Osteoblast (primary cell): ENCODE results near the gene RAD51B. TPM values are rescaled to one million over a fixed set of nuclear protein-coding genes. Genes with fewer than 3 reads are reported as not detected.

Source experiments
- DNase-seq: peaks from one replicate; pipeline ENCODE4 v3.0.0; 2011; ENCODE audit warnings: low spot score, mixed read lengths; ENCODE audit not compliant: insufficient read length; ENCODE audit errors: missing footprints
- H2AFZ ChIP-seq: 2 replicates; pipeline ENCODE4 v1.6.0; 2011; ENCODE audit warnings: mild to moderate bottlenecking, low read length
- H3K27ac ChIP-seq: 2 replicates; pipeline ENCODE4 v1.5.1; 2011; ENCODE audit warnings: mild to moderate bottlenecking, low read depth, low read length, moderate library complexity
- H3K27me3 ChIP-seq: 2 replicates; pipeline ENCODE4 v1.6.0; 2012; ENCODE audit warnings: mild to moderate bottlenecking, control low read depth, inconsistent platforms, low read length, moderate library complexity; ENCODE audit not compliant: insufficient read depth
- H3K36me3 ChIP-seq: 2 replicates; pipeline ENCODE4 v1.5.1; 2011; ENCODE audit warnings: mild to moderate bottlenecking, low read length, control low read depth, moderate library complexity; ENCODE audit not compliant: insufficient read depth
- H3K4me1 ChIP-seq: 2 replicates; pipeline ENCODE4 v1.5.1; 2011; ENCODE audit warnings: mild to moderate bottlenecking, low read length, control low read depth, moderate library complexity; ENCODE audit not compliant: insufficient read depth
- H3K4me2 ChIP-seq: 2 replicates; pipeline ENCODE4 v1.6.0; 2011; ENCODE audit warnings: mild to moderate bottlenecking, low read length; ENCODE audit not compliant: insufficient read depth
- H3K4me3 ChIP-seq: fragments of 200-600 bp; sonication (generic); 3 replicates; pipeline ENCODE4 v1.5.1; 2012; ENCODE audit warnings: mild to moderate bottlenecking, low read length, inconsistent platforms; ENCODE audit not compliant: insufficient read depth
- H3K79me2 ChIP-seq: 2 replicates; pipeline ENCODE4 v1.6.0; 2012; ENCODE audit warnings: mild to moderate bottlenecking, low read length, control low read depth, inconsistent platforms; ENCODE audit not compliant: insufficient read depth
- H3K9me3 ChIP-seq: 2 replicates; pipeline ENCODE4 v1.5.1; 2011; ENCODE audit warnings: low read depth, low read length, control low read depth
- H4K20me1 ChIP-seq: 2 replicates; pipeline ENCODE4 v1.6.0; 2012; ENCODE audit warnings: mild to moderate bottlenecking, low read length, control low read depth; ENCODE audit not compliant: insufficient read depth
- total RNA-seq: library from RNA; depleted of rRNA; stranded (reverse); fragments of >200 nt; gene quantifications from 2 replicates; pipeline ENCODE4 v1.2.3, GENCODE V29; 2012
- TF ChIP-seq, protein P1 (sequence below): IDR thresholded peaks from 2 replicates; pipeline ENCODE4 v1.5.1; 2011; ENCODE audit warnings: mild to moderate bottlenecking, low read depth, low read length, moderate library complexity; ENCODE audit errors: extremely low read depth

Gene RAD51B
- total RNA-seq, 1 donor = 13.8 TPM

GRCh38 chr14:68741839-68742470 is 922.4 kb downstream of the RAD51B start:
- TF ChIP-seq, protein P1, sequence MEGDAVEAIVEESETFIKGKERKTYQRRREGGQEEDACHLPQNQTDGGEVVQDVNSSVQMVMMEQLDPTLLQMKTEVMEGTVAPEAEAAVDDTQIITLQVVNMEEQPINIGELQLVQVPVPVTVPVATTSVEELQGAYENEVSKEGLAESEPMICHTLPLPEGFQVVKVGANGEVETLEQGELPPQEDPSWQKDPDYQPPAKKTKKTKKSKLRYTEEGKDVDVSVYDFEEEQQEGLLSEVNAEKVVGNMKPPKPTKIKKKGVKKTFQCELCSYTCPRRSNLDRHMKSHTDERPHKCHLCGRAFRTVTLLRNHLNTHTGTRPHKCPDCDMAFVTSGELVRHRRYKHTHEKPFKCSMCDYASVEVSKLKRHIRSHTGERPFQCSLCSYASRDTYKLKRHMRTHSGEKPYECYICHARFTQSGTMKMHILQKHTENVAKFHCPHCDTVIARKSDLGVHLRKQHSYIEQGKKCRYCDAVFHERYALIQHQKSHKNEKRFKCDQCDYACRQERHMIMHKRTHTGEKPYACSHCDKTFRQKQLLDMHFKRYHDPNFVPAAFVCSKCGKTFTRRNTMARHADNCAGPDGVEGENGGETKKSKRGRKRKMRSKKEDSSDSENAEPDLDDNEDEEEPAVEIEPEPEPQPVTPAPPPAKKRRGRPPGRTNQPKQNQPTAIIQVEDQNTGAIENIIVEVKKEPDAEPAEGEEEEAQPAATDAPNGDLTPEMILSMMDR = no peak

GRCh38 chr14:68744613-68745012 is 925.0 kb downstream of the RAD51B start:
- no peak overlapping the region for H3K27ac ChIP-seq
- TF ChIP-seq, protein P1 = no peak
- H3K9me3 ChIP-seq = peaks cover 2% of the 10 kb centered on the region
- no peaks in the 10 kb centered on the region for H3K4me1 ChIP-seq
- no peak overlapping the region for H2AFZ ChIP-seq
- no peaks in the 10 kb centered on the region for H3K27me3 ChIP-seq
- H3K4me3 ChIP-seq = no peak overlapping the region
- H3K79me2 ChIP-seq = no peaks in the 10 kb centered on the region
- H3K4me2 ChIP-seq = no peak overlapping the region
- no peaks in the 10 kb centered on the region for H4K20me1 ChIP-seq
- no peak for DNase-seq
- no peaks in the 10 kb centered on the region for H3K36me3 ChIP-seq

More at GRCh38 chr14:68741839-68742470, 922.4 kb downstream of the RAD51B start:
- Histone ChIP-seq H3K4me1 (no peaks in the 10 kb centered on the region), H3K27ac (no peak overlapping the region), H3K4me2 (no peak overlapping the region), H3K79me2 (no peaks in the 10 kb centered on the region), H2AFZ (no peak overlapping the region), H4K20me1 (no peaks in the 10 kb centered on the region), H3K9me3 (peaks cover 2% of the 10 kb centered on the region), H3K4me3 (no peak overlapping the region), H3K36me3 (no peaks in the 10 kb centered on the region), H3K27me3 (no peaks in the 10 kb centered on the region)
- no peak for DNase-seq

DNA sequence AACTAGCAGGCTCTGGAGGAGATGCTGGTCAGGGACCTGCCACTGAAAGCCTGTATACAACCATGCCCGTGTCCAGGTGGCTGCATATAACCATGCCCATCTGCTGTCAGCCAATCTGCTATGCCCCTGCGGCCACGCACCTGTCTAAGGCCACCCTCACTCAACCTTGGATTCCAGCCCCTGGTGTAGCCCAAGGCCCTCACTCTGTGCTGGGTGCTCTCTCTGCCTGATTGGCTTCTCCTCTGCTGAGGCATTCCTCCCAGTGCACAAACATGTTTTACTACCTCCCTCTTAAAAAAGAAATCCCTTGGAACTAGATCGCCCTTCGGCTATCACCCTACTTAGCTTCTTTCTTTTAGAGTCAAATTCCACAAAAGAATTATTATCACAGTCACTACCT is 927.8 kb downstream of the RAD51B start:
- Histone ChIP-seq H3K27ac (no peak overlapping the region), H3K4me2 (no peak overlapping the region), H2AFZ (no peak overlapping the region), H3K4me3 (no peak overlapping the region), H3K27me3 (no peaks in the 10 kb centered on the region), H3K9me3 (no peaks in the 10 kb centered on the region), H3K4me1 (no peaks in the 10 kb centered on the region), H3K36me3 (no peaks in the 10 kb centered on the region), H3K79me2 (no peaks in the 10 kb centered on the region), H4K20me1 (no peaks in the 10 kb centered on the region)
- TF ChIP-seq, protein P1 = no peak
- DNase-seq = no peak

DNA sequence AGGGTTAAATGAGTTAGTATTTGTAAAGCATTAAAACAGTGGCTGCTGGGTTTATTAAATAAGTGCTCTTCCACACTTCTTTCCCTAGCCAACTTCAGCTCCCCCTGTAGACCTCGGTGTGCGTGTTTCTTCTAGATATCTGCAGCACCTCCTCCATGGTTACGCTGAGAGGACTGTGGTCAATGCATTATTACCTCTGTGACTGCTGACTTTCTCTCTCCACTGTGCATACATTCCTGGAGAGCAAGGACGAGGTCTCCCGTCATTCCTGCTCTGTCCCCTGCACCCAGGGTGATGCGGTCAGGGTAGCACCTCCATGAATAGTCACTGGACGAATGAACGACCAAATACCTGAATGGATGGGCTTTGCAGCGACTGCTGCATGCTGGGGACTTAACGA is 928.7 kb downstream of the RAD51B start:
- H3K4me3 ChIP-seq = no peak overlapping the region
- no peak overlapping the region for H2AFZ ChIP-seq
- no peaks in the 10 kb centered on the region for H4K20me1 ChIP-seq
- H3K27me3 ChIP-seq = no peaks in the 10 kb centered on the region
- TF ChIP-seq, protein P1 = no peak
- H3K79me2 ChIP-seq = no peaks in the 10 kb centered on the region
- H3K9me3 ChIP-seq = no peaks in the 10 kb centered on the region
- DNase-seq = no peak
- H3K4me2 ChIP-seq = no peak overlapping the region
- no peak overlapping the region for H3K27ac ChIP-seq
- H3K4me1 ChIP-seq = no peaks in the 10 kb centered on the region
- H3K36me3 ChIP-seq = no peaks in the 10 kb centered on the region
